ENCODE results near the gene FMR1NB. TPM values are rescaled to one million over a fixed set of nuclear protein-coding genes. Genes with fewer than 3 reads are reported as not detected.
A peak's percentile ranks its signal among the peaks of the same experiment; 100 is the strongest.

FMR1NB gene
- total and polyA plus RNA-seq, 9 of the 15 experiments (the other 6 are each of a cell fraction or from before 2014, with no cell fraction given): 2.3 to 13.2 (median 5.1) TPM

GRCh38 chrX:147981038-147981752, at the start of gene FMR1NB (continued):
- TF ChIP-seq ZNF696 (CRISPR knock-in tag; conservative IDR thresholded peaks at IDR 0.05) (no peak), ETS1 (conservative IDR thresholded peaks at IDR 0.05; ENCODE audit: control insufficient read depth, low read depth, low read length) (no peak), BRF2 (IDR thresholded peaks at IDR 0.05; ENCODE audit: borderline replicate concordance, insufficient read depth, insufficient read length) (no peak), FUS (optimal IDR thresholded peaks at IDR 0.05; ENCODE audit: low read depth, low read length) (no peak), ATF1 (CRISPR knock-in tag; IDR thresholded peaks at IDR 0.05) (no peak), ATF1 (tag; IDR thresholded peaks at IDR 0.05) (0 out of 2 replicates have a peak, but pooled peaks have one; percentile 24)

GRCh38 chrX:147933815-147934214, 47.3 kb upstream of the FMR1NB start:
- 100% methylated on average over 1 of the region's 1 CpG for WGBS (ENCODE audit: insufficient coverage, low coverage, missing lambda C conversion rate)
- H3K4me3 ChIP-seq: no peak overlapping the region
- ATAC-seq (no peak), DNase-seq (ENCODE audit: extremely low read depth in 1 of 4, low spot score in 3 of 4) (no peak), FAIRE-seq (no peak)
- ChIA-PET CTCF (ENCODE audit: low intra/inter-chr PET ratio) (no interaction called here), POLR2A (no interaction called here)
- no peaks in the 10 kb centered on the region for H3K27me3 ChIP-seq (ENCODE audit: control insufficient read depth in 2 of 2, insufficient read depth in 2 of 2, low read length in 2 of 2)
- H3K9me1 ChIP-seq (ENCODE audit: control insufficient read depth, insufficient read depth, low read length): no peaks in the 10 kb centered on the region
- H3K4me1 ChIP-seq (replicated peaks in 1 of 2; ENCODE audit: control insufficient read depth in 2 of 2, insufficient read depth in 2 of 2, low read length in 2 of 2): no peaks in the 10 kb centered on the region
- H3K4me2 ChIP-seq (ENCODE audit: insufficient read depth, low read length): no peak overlapping the region
- H3K9ac ChIP-seq (ENCODE audit: insufficient read depth in 1 of 2, low read depth in 2 of 2, low read length in 2 of 2): no peak overlapping the region
- no peak overlapping the region for H2AFZ ChIP-seq (ENCODE audit: low read depth, low read length)
- H3K36me3 ChIP-seq (ENCODE audit: control insufficient read depth, insufficient read depth, low read length): peaks cover 68% of the 10 kb centered on the region
- no peaks in the 10 kb centered on the region for H3K9me3 ChIP-seq (replicated peaks; ENCODE audit: control insufficient read depth, insufficient read depth, low read depth, low read length)
- no peak for TF ChIP-seq CREBBP (IDR thresholded peaks at IDR 0.05; ENCODE audit: low read depth, low read length)
- no peak overlapping the region for H3K27ac ChIP-seq (ENCODE audit: extremely low read depth, low read depth, low read length)
- BruUV-seq (replicated peaks): no TSS peak
- H4K20me1 ChIP-seq (replicated peaks; ENCODE audit: control insufficient read depth, insufficient read depth, low read length): no peaks in the 10 kb centered on the region
- in situ Hi-C loops (cut with MboI) (no loop called here), intact Hi-C loops (cut with micrococcal nuclease) (no loop called here)
- H3K79me2 ChIP-seq (ENCODE audit: control insufficient read depth, insufficient read depth, low read length): no peaks in the 10 kb centered on the region
